GM23338 (cell line): ENCODE results near the gene SORL1. TPM values are rescaled to one million over a fixed set of nuclear protein-coding genes. Genes with fewer than 3 reads are reported as not detected.
"Not testable (repeated sequence)": the region's sequence is repeated elsewhere in the genome, so short reads cannot be mapped to it uniquely, and the experiment has no call there.

ENCODE experiments used
- ATAC-seq: fragments of 200-7000 bp; cut with Tn5 transposase; 3 replicates; pipeline ENCODE4 v1.9.1; 2020
- DNase-seq: peaks from one replicate; pipeline ENCODE4 v3.0.0-alpha.2; 2015; ENCODE audit warnings: low spot score
- H2AFZ ChIP-seq: fragments of 200-600 bp; sonication (generic); 2 replicates; pipeline ENCODE4 v1.8.0; 2016; ENCODE audit warnings: antibody characterized with exemption, mild to moderate bottlenecking, moderate library complexity
- H3F3A ChIP-seq: fragments of 200-600 bp; sonication (generic); replicated peaks from 2 replicates; pipeline ENCODE4 v1.8.0; 2017; ENCODE audit warnings: antibody characterized with exemption, mixed run types, low read depth
- H3K27ac ChIP-seq: fragments of 200-600 bp; sonication (generic); 2 replicates; pipeline ENCODE4 v1.6.1; 2016; ENCODE audit warnings: low read depth
- H3K27me3 ChIP-seq: fragments of 200-600 bp; sonication (generic); 2 replicates; pipeline ENCODE4 v1.8.0; 2016; ENCODE audit warnings: mild to moderate bottlenecking, mixed run types, moderate library complexity; ENCODE audit not compliant: insufficient read depth
- H3K36me3 ChIP-seq: fragments of 200-600 bp; sonication (generic); 2 replicates; pipeline ENCODE4 v1.8.0; 2016; ENCODE audit warnings: mild to moderate bottlenecking; ENCODE audit not compliant: insufficient read depth
- H3K4me1 ChIP-seq: fragments of 200-600 bp; sonication (generic); 2 replicates; pipeline ENCODE4 v1.8.0; 2016; ENCODE audit warnings: mild to moderate bottlenecking, moderate library complexity; ENCODE audit not compliant: insufficient read depth
- H3K4me2 ChIP-seq: fragments of 200-600 bp; sonication (generic); 2 replicates; pipeline ENCODE4 v1.7.1; 2017; ENCODE audit warnings: mixed run types
- H3K4me3 ChIP-seq: fragments of 200-600 bp; sonication (generic); 2 replicates; pipeline ENCODE4 v1.6.1; 2016; ENCODE audit warnings: mixed run types
- H3K79me2 ChIP-seq: fragments of 200-600 bp; sonication (generic); replicated peaks from 2 replicates; pipeline ENCODE4 v1.8.0; 2017; ENCODE audit warnings: mild to moderate bottlenecking; ENCODE audit not compliant: insufficient read depth
- H3K9me2 ChIP-seq: fragments of 200-600 bp; sonication (generic); 2 replicates; pipeline ENCODE4 v1.8.0; 2017; ENCODE audit not compliant: insufficient read depth
- H4K20me1 ChIP-seq: fragments of 200-600 bp; sonication (generic); replicated peaks from 2 replicates; pipeline ENCODE4 v1.8.0; 2017; ENCODE audit warnings: mild to moderate bottlenecking; ENCODE audit not compliant: insufficient read depth
- H3K27ac Mint-ChIP-seq: 2 replicates; pipeline ENCODE4 v1.8.0; 2020; ENCODE audit warnings: inconsistent platforms, mild to moderate bottlenecking, moderate library complexity, mixed read lengths
- H3K27me3 Mint-ChIP-seq: 3 replicates; pipeline ENCODE4 v1.8.0; 2022; ENCODE audit warnings: low read depth, mild to moderate bottlenecking, moderate library complexity, mixed read lengths, inconsistent platforms; ENCODE audit not compliant: insufficient read depth, poor library complexity
- H3K36me3 Mint-ChIP-seq: 3 replicates; pipeline ENCODE4 v1.8.0; 2021; ENCODE audit warnings: low read depth, mild to moderate bottlenecking, inconsistent platforms, moderate library complexity, mixed read lengths
- H3K4me1 Mint-ChIP-seq: 3 replicates; pipeline ENCODE4 v1.8.0; 2020; ENCODE audit warnings: mild to moderate bottlenecking, inconsistent platforms, mixed read lengths
- H3K4me3 Mint-ChIP-seq: 3 replicates; pipeline ENCODE4 v1.8.0; 2021; ENCODE audit warnings: moderate library complexity, mild to moderate bottlenecking, inconsistent platforms, mixed read lengths
- H3K9me3 Mint-ChIP-seq: 3 replicates; pipeline ENCODE4 v1.8.0; 2020; ENCODE audit warnings: moderate library complexity, mild to moderate bottlenecking, inconsistent platforms, mixed read lengths
- ETS1 ChIP-seq: IDR thresholded peaks from 2 replicates; pipeline ENCODE4 v1.6.1; 2016; ENCODE audit warnings: antibody characterized with exemption
- EZH2 ChIP-seq: fragments of 200-600 bp; sonication (generic); IDR thresholded peaks from one replicate; pipeline ENCODE4 v1.8.0; 2017; ENCODE audit warnings: antibody characterized with exemption, mild to moderate bottlenecking, low read depth; ENCODE audit not compliant: unreplicated experiment
- NANOG ChIP-seq: IDR thresholded peaks from 2 replicates; pipeline ENCODE4 v1.6.1; 2016; ENCODE audit warnings: antibody characterized with exemption, borderline replicate concordance
- REST ChIP-seq: IDR thresholded peaks from one replicate; pipeline ENCODE4 v1.6.1; 2018; ENCODE audit warnings: antibody characterized with exemption; ENCODE audit not compliant: unreplicated experiment
- STAT1 ChIP-seq: IDR thresholded peaks from one replicate; pipeline ENCODE4 v1.6.1; 2016; ENCODE audit warnings: antibody characterized with exemption; ENCODE audit not compliant: unreplicated experiment
- ZNF114 ChIP-seq: fragments of 250-450 bp; sonication (Bioruptor Pico); IDR thresholded peaks from 2 replicates; pipeline ENCODE4 v1.5.0; 2020; ENCODE audit warnings: mild to moderate bottlenecking, moderate library complexity
- polyA plus RNA-seq: library from polyadenylated mRNA; unstranded; fragments of >200 nt; fragmentation: Nextera tagmentation; extraction: Ambion mirVana; gene quantifications from 2 replicates; pipeline ENCODE4 v1.2.1, GENCODE V29; 2016
- total RNA-seq: library from RNA; depleted of rRNA; stranded (reverse); fragments of >200 nt; shearing (Covaris generic); gene quantifications from 2 replicates; pipeline ENCODE4 v1.2.3, GENCODE V29; 2014

Gene SORL1
- total and polyA plus RNA-seq, 2 experiments from 2014 or later: 23.0 to 78.8 TPM

GRCh38 chr11:121408830-121409229 is 43.3 kb upstream of the SORL1 start:
- no peak overlapping the region for H3K4me3 Mint-ChIP-seq
- H3K4me1 Mint-ChIP-seq: peaks cover 45% of the 10 kb centered on the region

GRCh38 chr11:121410041-121410440 is 42.1 kb upstream of the SORL1 start:
- H3K4me3 Mint-ChIP-seq, H3K4me2 ChIP-seq, H3K27me3 Mint-ChIP-seq, H2AFZ ChIP-seq, ATAC-seq, H3K9me3 Mint-ChIP-seq, H3K36me3 Mint-ChIP-seq, H3K27me3 ChIP-seq, H3K4me3 ChIP-seq, H3K9me2 ChIP-seq, H4K20me1 ChIP-seq, H3K27ac ChIP-seq, H3K36me3 ChIP-seq, H3K79me2 ChIP-seq, DNase-seq, H3F3A ChIP-seq: not testable (repeated sequence)
- H3K4me1 ChIP-seq: peaks cover 32% of the 10 kb centered on the region
- Mint-ChIP-seq H3K27ac (0 out of 2 replicates have a peak overlapping the region, but pooled peaks have one; percentile 31), H3K4me1 (peaks cover 40% of the 10 kb centered on the region)

More at GRCh38 chr11:121408830-121409229, 43.3 kb upstream of the SORL1 start:
- H3K9me2 ChIP-seq: no peaks in the 10 kb centered on the region
- H3K4me1 ChIP-seq: peaks cover 34% of the 10 kb centered on the region
- H3F3A ChIP-seq: 0 out of 2 replicates have a peak, but pooled peaks cover 5% of the 10 kb centered on the region
- peak overlapping the region; percentile 93; the same call in 1 of the 2 replicates for H3K27ac ChIP-seq
- H3K9me3 Mint-ChIP-seq: peaks cover 7% of the 10 kb centered on the region
- H3K4me2 ChIP-seq: no peak overlapping the region
- peak overlapping the region; percentile 23; the same call in 1 of the 2 replicates for H2AFZ ChIP-seq
- no peak overlapping the region for H3K4me3 ChIP-seq
- no peaks in the 10 kb centered on the region for H4K20me1 ChIP-seq
- H3K27me3 Mint-ChIP-seq: peaks cover 2% of the 10 kb centered on the region
- H3K36me3 Mint-ChIP-seq: peaks cover 9% of the 10 kb centered on the region
- no peaks in the 10 kb centered on the region for H3K27me3 ChIP-seq
- TF ChIP-seq ZNF114 (CRISPR knock-in tag): no peak
- no peak for TF ChIP-seq EZH2
- TF ChIP-seq NANOG: no peak
- no peak for TF ChIP-seq ETS1
- no peak for TF ChIP-seq STAT1
- TF ChIP-seq REST: no peak
- no peaks in the 10 kb centered on the region for H3K79me2 ChIP-seq
- ATAC-seq (no peak), DNase-seq (no peak)
- H3K27ac Mint-ChIP-seq: peak overlapping the region; percentile 95; the same call in 1 of the 2 replicates
- no peaks in the 10 kb centered on the region for H3K36me3 ChIP-seq

- H3K27me3 ChIP-seq, H3F3A ChIP-seq, H3K9me3 Mint-ChIP-seq, H3K4me3 Mint-ChIP-seq, H3K79me2 ChIP-seq, H3K4me2 ChIP-seq, H2AFZ ChIP-seq, ATAC-seq, H3K27ac Mint-ChIP-seq, H3K27me3 Mint-ChIP-seq, H3K9me2 ChIP-seq, H4K20me1 ChIP-seq, H3K4me3 ChIP-seq, DNase-seq, H3K36me3 ChIP-seq, H3K36me3 Mint-ChIP-seq, H3K27ac ChIP-seq: not testable (repeated sequence)
- H3K4me1 ChIP-seq: peaks cover 25% of the 10 kb centered on the region
- peaks cover 30% of the 10 kb centered on the region for H3K4me1 Mint-ChIP-seq
Measured at GRCh38 chr11:121411330-121411729, 40.8 kb upstream of the SORL1 start.
